Esophagus muscularis mucosa (tissue), 4 donors: ENCODE results near the gene IRS2.

ENCODE experiments used
- CTCF ChIP-seq, 3 experiments: fragments of 200-600 bp in 2 of 3; fragments of 450-650 bp in 1 of 3; sonication (generic) in 2 of 3; IDR thresholded peaks; one replicate each; pipeline ENCODE4 v1.5.1; 2017 to 2019; ENCODE audit warnings: antibody characterized with exemption in 3 of 3, mild to moderate bottlenecking in 2 of 3, moderate library complexity in 1 of 3
- EP300 ChIP-seq: sonication (generic); formaldehyde crosslinking; IDR thresholded peaks from one replicate; pipeline ENCODE4 v1.6.1; 2017; ENCODE audit warnings: antibody characterized with exemption
- POLR2AphosphoS5 ChIP-seq, 2 donors: sonication (generic); formaldehyde crosslinking; IDR thresholded peaks; one replicate each; pipeline ENCODE4 v1.6.1; 2017; ENCODE audit warnings: antibody characterized with exemption in 2 of 2

GRCh38 chr13:109727251-109727650 lies 59.1 kb downstream of the IRS2 start:
- no peak for TF ChIP-seq EP300
- no peak for TF ChIP-seq POLR2AphosphoS5 (IDR thresholded peaks at IDR 0.05)
- no peak for TF ChIP-seq CTCF (IDR thresholded peaks at IDR 0.05)
